Mesendoderm (in vitro differentiated cells): ENCODE results near the gene ZNF628.

ENCODE experiments used
- DNase-seq: peaks from one replicate; pipeline ENCODE4 v3.0.0; 2013
- H2AK5ac ChIP-seq: 2 replicates; pipeline ENCODE4 v1.6.1; 2013; ENCODE audit warnings: low read length, inconsistent platforms
- H2BK120ac ChIP-seq: 2 replicates; pipeline ENCODE4 v1.6.1; 2013; ENCODE audit warnings: low read depth, mild to moderate bottlenecking, low read length, moderate library complexity, mixed read lengths
- H2BK15ac ChIP-seq: replicated peaks from 2 replicates; pipeline ENCODE4 v1.6.1; 2013; ENCODE audit warnings: low read depth, mild to moderate bottlenecking, moderate library complexity
- H2BK5ac ChIP-seq: 2 replicates; pipeline ENCODE4 v1.6.1; 2013; ENCODE audit warnings: low read length, inconsistent platforms
- H3K18ac ChIP-seq: 2 replicates; pipeline ENCODE4 v1.6.1; 2013; ENCODE audit warnings: mild to moderate bottlenecking, low read length, mixed read lengths
- H3K23ac ChIP-seq: one replicate; pipeline ENCODE4 v1.6.1; 2013; ENCODE audit warnings: low read length
- H3K27ac ChIP-seq: 2 replicates; pipeline ENCODE4 v1.5.1; 2013; ENCODE audit warnings: low read depth, mild to moderate bottlenecking, inconsistent platforms, low read length, moderate library complexity
- H3K27me3 ChIP-seq: 2 replicates; pipeline ENCODE4 v1.6.1; 2013; ENCODE audit warnings: low read length, control low read depth, mild to moderate bottlenecking, inconsistent platforms; ENCODE audit not compliant: insufficient read depth, poor library complexity
- H3K36me3 ChIP-seq: 2 replicates; pipeline ENCODE4 v1.6.1; 2013; ENCODE audit warnings: low read length, inconsistent platforms; ENCODE audit not compliant: control insufficient read depth, insufficient read depth
- H3K4ac ChIP-seq: one replicate; pipeline ENCODE4 v1.6.1; 2013; ENCODE audit warnings: low read depth, mild to moderate bottlenecking, low read length, moderate library complexity
- H3K4me1 ChIP-seq: 2 replicates; pipeline ENCODE4 v1.6.1; 2013; ENCODE audit warnings: low read depth, low read length, inconsistent platforms; ENCODE audit not compliant: control insufficient read depth
- H3K4me2 ChIP-seq: 2 replicates; pipeline ENCODE4 v1.6.1; 2013; ENCODE audit warnings: low read length
- H3K4me3 ChIP-seq: 2 replicates; pipeline ENCODE4 v1.5.1; 2013; ENCODE audit warnings: mild to moderate bottlenecking, low read length
- H3K56ac ChIP-seq: one replicate; pipeline ENCODE4 v1.6.1; 2013; ENCODE audit warnings: low read length
- H3K79me1 ChIP-seq: 2 replicates; pipeline ENCODE4 v1.6.1; 2013; ENCODE audit warnings: low read length, inconsistent platforms
- H3K79me2 ChIP-seq: 2 replicates; pipeline ENCODE4 v1.6.1; 2013; ENCODE audit warnings: mild to moderate bottlenecking, low read length; ENCODE audit not compliant: control insufficient read depth, insufficient read depth
- H3K9ac ChIP-seq: 2 replicates; pipeline ENCODE4 v1.6.1; 2013; ENCODE audit warnings: low read length, inconsistent platforms
- H4K5ac ChIP-seq: one replicate; pipeline ENCODE4 v1.6.1; 2013; ENCODE audit warnings: low read length
- H4K8ac ChIP-seq: one replicate; pipeline ENCODE4 v1.6.1; 2013; ENCODE audit warnings: low read depth, mild to moderate bottlenecking, control low read depth, low read length, moderate library complexity
- WGBS: extraction: QIAGEN DNeasy Blood & Tissue Kit; methylation state at CpG from one replicate; pipeline ENCODE4 v1.1.7; 2013; ENCODE audit warnings: low lambda C conversion rate, missing lambda C conversion rate; ENCODE audit not compliant: insufficient coverage; ENCODE audit errors: extremely low coverage; 5-methylcytosine and 5-hydroxymethylcytosine counted together

The ZNF628 gene

DNA sequence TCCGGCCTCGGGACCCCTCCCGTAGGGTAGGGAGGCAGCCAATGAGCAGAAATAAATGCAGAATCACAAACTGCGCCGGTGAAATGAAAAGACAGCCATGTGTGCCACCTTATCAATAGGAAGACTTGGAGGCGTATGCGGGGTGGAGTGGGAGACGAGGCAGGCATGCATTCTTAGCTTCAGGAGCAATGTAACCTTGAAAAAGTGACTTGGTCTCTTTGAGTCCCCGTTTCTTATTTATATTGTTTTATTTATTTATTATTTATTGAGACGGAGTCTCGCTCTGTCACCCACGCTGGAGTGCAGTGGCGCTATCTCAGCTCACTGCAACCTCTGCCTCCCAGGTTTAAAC lies 27.8 kb downstream of the ZNF628 start:
- Histone ChIP-seq H4K5ac (no peak overlapping the region), H2BK120ac (no peak overlapping the region), H3K9ac (no peak overlapping the region), H3K79me2 (no peaks in the 10 kb centered on the region), H3K36me3 (no peaks in the 10 kb centered on the region), H4K8ac (no peak overlapping the region), H2AK5ac (no peak overlapping the region), H2BK15ac (no peak overlapping the region), H3K56ac (no peak overlapping the region), H3K23ac (no peak overlapping the region), H2BK5ac (no peak overlapping the region), H3K4ac (no peak overlapping the region), H3K4me2 (no peak overlapping the region), H3K27me3 (peaks cover 2% of the 10 kb centered on the region), H3K79me1 (no peaks in the 10 kb centered on the region), H3K4me3 (no peak overlapping the region), H3K4me1 (no peaks in the 10 kb centered on the region), H3K27ac (no peak overlapping the region), H3K18ac (no peak overlapping the region)
- no CpG with 5 or more reads among the region's 13 CpGs for WGBS
- no peak for DNase-seq

DNA sequence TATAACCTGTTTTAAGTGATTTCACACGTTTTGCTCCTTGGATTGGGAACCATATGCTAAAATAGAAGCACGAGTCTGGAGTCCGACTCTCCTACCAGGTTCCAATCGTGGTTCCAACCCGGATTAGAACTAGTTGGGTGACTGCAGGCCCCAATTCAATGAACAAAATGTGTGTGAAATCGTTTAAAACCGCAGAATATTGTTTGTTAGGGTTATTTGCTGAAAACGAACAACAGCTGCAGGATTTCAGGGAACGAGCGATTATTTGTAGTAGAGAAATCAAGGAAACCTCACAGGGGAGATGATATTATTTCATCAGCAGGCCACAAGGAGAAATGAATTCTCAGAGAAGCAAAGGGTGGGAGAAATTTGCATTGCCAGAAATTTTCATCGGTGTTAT lies 28.6 kb downstream of the ZNF628 start:
- no CpG with 5 or more reads among the region's 11 CpGs for WGBS
- H3K79me2 ChIP-seq = no peaks in the 10 kb centered on the region
- no peak overlapping the region for H4K8ac ChIP-seq
- no peak overlapping the region for H2AK5ac ChIP-seq
- no peak overlapping the region for H4K5ac ChIP-seq
- no peak overlapping the region for H3K56ac ChIP-seq
- no peak overlapping the region for H2BK120ac ChIP-seq
- no peak overlapping the region for H2BK5ac ChIP-seq
- H3K4me3 ChIP-seq = no peak overlapping the region
- H2BK15ac ChIP-seq = no peak overlapping the region
- no peak overlapping the region for H3K4me2 ChIP-seq
- no peak overlapping the region for H3K18ac ChIP-seq
- H3K36me3 ChIP-seq = no peaks in the 10 kb centered on the region
- H3K79me1 ChIP-seq = no peaks in the 10 kb centered on the region
- H3K23ac ChIP-seq = no peak overlapping the region
- H3K27ac ChIP-seq = no peak overlapping the region
- DNase-seq = no peak
- H3K9ac ChIP-seq = no peak overlapping the region
- peaks cover 2% of the 10 kb centered on the region for H3K27me3 ChIP-seq
- no peaks in the 10 kb centered on the region for H3K4me1 ChIP-seq
- no peak overlapping the region for H3K4ac ChIP-seq

DNA sequence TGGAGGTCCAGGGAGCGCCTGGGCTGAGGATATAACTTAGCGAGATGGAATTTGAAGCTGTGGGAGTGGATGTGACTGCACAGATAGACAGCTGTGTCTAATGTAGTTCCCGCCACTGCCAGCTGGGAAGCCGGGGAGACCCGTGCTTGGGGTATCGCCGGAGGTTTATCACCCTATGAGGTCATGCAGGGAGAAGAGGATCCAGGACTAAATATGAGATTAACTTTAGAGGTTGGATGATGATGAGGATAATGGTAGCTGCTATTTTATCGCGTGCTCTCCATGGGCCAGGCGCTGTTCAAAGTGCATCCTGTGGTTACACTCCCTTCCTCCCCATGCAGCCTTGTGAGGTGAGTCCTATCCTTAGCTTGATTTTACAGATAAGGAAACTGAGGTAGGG lies 31.7 kb downstream of the ZNF628 start:
- Histone ChIP-seq H4K5ac (no peak overlapping the region), H2BK15ac (no peak overlapping the region), H2BK120ac (no peak overlapping the region), H3K36me3 (no peaks in the 10 kb centered on the region), H3K4me1 (no peaks in the 10 kb centered on the region), H3K27ac (no peak overlapping the region), H3K4me2 (no peak overlapping the region), H3K4me3 (no peak overlapping the region), H2AK5ac (no peak overlapping the region), H2BK5ac (no peak overlapping the region), H3K18ac (no peak overlapping the region), H3K79me2 (no peaks in the 10 kb centered on the region), H4K8ac (no peak overlapping the region), H3K4ac (no peak overlapping the region), H3K56ac (no peak overlapping the region), H3K9ac (no peak overlapping the region), H3K27me3 (peaks cover 2% of the 10 kb centered on the region), H3K79me1 (no peaks in the 10 kb centered on the region), H3K23ac (no peak overlapping the region)
- WGBS = no CpG with 5 or more reads among the region's 10 CpGs
- no peak for DNase-seq

DNA sequence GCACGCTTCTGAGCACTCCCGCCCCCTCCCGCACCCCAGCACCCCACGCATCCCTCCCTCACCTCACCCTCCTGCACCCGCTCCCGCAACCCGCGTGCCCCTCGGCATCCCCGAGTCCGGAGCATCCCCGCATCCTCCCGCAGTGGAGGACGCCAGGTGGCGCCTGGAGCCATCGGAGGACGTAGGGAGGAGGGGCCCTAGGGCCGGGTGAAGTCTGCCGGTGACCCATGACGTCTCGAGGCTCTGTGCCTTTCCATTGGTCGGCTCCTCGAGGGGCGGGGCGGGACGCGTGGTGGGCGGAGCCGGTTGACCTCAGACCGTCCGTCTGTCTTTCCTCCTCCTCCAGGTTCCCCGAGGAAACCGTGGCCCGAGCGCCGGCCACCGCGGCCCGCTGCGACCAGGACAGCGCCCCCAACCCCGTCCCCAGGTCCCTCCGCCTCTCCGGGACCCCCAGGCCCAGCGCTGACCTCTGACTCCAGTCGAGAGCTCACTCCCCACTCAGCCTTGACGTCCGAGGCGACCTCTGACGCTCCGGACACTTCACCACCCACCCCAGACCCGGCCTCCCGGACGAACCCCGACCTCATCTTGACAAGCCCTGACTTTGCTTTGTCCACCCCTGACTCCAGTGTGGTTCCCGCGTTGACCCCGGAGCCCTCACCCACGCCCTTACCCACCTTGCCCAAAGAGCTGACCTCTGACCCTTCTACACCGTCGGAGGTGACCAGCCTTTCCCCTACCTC lies 40.6 kb downstream of the ZNF628 start:
- peak overlapping the region; percentile 47 for H3K9ac ChIP-seq
- WGBS = no CpG with 5 or more reads among the region's 61 CpGs
- H4K5ac ChIP-seq = no peak overlapping the region
- no peak overlapping the region for H3K4ac ChIP-seq
- no peak overlapping the region for H2AK5ac ChIP-seq
- no peaks in the 10 kb centered on the region for H3K36me3 ChIP-seq
- H3K23ac ChIP-seq = no peak overlapping the region
- H3K79me2 ChIP-seq = no peaks in the 10 kb centered on the region
- H3K56ac ChIP-seq = peak overlapping the region; percentile 70
- no peak overlapping the region for H2BK15ac ChIP-seq
- no peak overlapping the region for H2BK120ac ChIP-seq
- no peaks in the 10 kb centered on the region for H3K27me3 ChIP-seq
- H3K27ac ChIP-seq = no peak overlapping the region
- no peaks in the 10 kb centered on the region for H3K4me1 ChIP-seq
- DNase-seq = peak; percentile 92
- no peak overlapping the region for H3K4me3 ChIP-seq
- H3K79me1 ChIP-seq = no peaks in the 10 kb centered on the region
- H3K4me2 ChIP-seq = no peak overlapping the region
- H2BK5ac ChIP-seq = no peak overlapping the region
- no peak overlapping the region for H4K8ac ChIP-seq
- no peak overlapping the region for H3K18ac ChIP-seq

DNA sequence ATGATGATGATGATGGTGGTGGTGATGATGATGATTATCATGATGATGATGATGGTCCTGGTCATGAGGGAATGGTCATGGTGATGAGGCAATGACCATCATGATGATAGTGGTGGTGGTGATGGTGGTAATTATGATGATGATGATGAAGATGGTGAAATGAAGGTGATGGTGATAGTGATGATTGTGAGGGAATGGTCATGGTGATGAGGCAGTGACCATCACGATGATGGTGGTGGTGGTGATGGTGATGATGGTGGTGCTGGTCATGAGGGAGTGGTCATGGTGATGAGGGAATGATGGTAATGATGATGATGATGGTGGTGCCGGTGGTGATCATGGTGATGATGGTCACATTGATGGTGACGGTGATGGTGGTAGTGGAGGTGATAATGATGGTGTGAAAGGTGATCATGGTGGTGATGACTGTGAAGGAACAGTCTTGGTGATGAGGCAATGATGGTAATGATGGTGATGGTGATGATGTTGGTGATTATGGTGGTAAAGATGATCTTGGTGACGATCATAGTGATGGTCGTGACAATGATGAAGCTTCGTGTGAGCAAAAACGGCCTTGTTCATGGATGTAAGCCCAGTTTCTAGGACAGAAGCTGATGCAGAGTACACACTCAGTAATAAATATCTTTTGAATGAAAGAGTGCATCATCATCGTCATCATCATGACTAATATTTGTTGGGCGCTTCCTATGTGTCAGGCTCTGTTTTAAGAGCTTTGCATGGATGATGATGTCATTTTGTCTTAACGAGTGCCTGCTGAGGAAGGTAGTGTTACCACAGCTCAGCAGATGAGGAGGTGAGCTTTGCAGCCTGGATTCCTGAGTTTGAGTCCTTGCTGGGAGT lies 43.3 kb downstream of the ZNF628 start:
- H3K4me3 ChIP-seq = no peak overlapping the region
- no peak overlapping the region for H3K4me2 ChIP-seq
- no peak overlapping the region for H3K56ac ChIP-seq
- no peak overlapping the region for H3K9ac ChIP-seq
- H3K18ac ChIP-seq = no peak overlapping the region
- no peak overlapping the region for H3K4ac ChIP-seq
- no peak overlapping the region for H3K27ac ChIP-seq
- no peak overlapping the region for H2AK5ac ChIP-seq
- no CpG with 5 or more reads among the region's 10 CpGs for WGBS
- H3K79me2 ChIP-seq = no peaks in the 10 kb centered on the region
- H2BK120ac ChIP-seq = no peak overlapping the region
- no peak overlapping the region for H4K8ac ChIP-seq
- no peaks in the 10 kb centered on the region for H3K27me3 ChIP-seq
- H4K5ac ChIP-seq = no peak overlapping the region
- no peaks in the 10 kb centered on the region for H3K79me1 ChIP-seq
- no peak overlapping the region for H2BK15ac ChIP-seq
- H2BK5ac ChIP-seq = no peak overlapping the region
- DNase-seq = no peak
- H3K4me1 ChIP-seq = no peaks in the 10 kb centered on the region
- no peaks in the 10 kb centered on the region for H3K36me3 ChIP-seq
- H3K23ac ChIP-seq = no peak overlapping the region
